ENCODE measurements around the gene BCL11A.

Gene BCL11A

DNA sequence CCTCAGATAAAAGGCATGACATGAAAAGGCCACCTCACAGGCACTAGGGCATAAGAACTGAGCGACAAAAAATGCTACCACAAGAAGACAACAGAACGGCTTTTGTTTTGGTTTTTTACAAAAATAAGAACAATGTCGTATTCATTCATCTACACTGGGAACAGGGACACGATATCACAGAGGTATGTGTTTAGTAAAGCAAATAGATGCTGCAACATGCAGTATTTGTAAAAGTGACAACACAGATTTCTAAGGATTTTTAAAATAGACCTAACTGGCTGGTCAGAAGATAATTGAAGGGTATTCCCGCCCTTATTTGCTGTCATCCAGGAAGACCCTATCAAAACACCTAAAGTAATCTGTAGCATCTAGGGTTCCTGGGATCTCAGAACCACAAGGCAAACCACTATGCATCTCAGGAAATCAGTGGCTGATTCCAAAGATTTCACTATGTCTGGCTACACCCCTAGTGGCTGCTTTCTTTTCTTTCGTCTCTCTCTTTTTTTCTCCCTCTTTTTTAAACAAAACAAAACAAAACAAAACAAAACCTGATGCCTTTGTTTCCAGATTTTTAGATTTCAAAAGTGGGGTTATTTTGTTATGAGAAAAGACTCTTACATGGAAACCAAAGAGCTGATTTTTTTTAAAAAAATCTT lies 97.2 kb downstream of the BCL11A start:
- no peak for DNase-seq

DNA sequence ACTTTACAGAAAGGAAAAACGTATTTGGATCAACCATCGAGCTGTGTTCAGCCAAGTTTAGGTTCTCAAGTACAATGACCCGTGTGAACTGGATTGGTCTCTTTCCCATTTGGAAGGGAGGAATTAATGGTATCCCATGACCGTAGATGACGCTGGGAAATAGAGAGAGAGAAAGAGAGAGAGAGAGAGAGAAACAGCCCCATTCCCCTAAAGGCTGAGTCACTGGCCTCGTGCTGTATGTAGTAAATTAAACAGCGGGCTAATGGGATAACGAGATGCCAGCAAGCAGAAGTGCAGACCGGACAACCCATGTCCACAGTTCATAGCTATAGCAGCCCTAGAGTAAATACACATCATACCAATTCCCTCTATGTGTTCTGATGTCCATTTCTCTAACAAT lies 99.6 kb downstream of the BCL11A start:
- no peak for DNase-seq

DNA sequence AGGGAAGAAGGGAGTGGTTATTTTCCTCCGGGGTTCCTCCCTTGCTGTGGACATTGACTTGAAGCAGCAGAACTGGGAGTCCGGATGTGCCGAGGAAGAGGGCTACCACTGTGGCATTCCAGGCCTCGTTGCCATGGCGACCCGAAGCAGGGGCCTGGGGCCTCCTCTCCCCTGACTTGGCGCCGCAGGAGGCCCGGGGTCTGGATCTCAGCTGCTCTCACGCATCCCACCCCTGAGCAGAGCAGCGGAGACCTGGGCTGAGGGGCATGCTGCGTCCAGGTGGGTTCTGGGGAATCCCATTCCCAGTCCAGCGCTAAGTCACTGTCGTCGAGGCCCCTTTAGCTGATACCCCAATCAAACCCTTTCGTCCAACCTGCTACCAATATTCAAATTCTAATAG lies 100.2 kb downstream of the BCL11A start:
- no peak for DNase-seq

DNA sequence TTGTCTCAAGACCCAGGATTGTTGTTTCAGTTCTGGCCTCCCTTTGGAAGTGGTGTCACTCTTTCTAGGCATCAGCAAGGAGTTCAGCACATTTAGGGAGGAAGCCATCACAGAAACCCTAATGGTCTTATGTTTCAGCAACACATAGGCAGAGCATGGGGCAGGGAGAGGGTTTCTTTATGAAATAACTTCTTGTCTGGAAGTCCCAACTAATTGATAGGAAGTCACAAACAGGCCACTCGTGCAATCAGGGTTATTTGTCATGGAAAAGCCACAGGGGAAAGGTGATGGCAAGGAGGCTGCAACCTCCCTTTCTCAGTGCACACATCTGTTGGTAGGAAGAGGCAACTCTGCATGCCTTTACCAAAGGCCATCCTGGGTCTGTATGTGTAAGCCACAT lies 103.0 kb downstream of the BCL11A start:
- DNase-seq, result no peak

GRCh38 chr2:60447943-60448342 lies 105.5 kb downstream of the BCL11A start:
- no peak for DNase-seq

- no peak for DNase-seq
Measured at GRCh38 chr2:60446413-60447267, 106.8 kb downstream of the BCL11A start.

- no peak for DNase-seq
Measured at GRCh38 chr2:60445684-60446179, 107.7 kb downstream of the BCL11A start.

GRCh38 chr2:60442608-60443007 lies 110.8 kb downstream of the BCL11A start:
- no peak for DNase-seq

DNA sequence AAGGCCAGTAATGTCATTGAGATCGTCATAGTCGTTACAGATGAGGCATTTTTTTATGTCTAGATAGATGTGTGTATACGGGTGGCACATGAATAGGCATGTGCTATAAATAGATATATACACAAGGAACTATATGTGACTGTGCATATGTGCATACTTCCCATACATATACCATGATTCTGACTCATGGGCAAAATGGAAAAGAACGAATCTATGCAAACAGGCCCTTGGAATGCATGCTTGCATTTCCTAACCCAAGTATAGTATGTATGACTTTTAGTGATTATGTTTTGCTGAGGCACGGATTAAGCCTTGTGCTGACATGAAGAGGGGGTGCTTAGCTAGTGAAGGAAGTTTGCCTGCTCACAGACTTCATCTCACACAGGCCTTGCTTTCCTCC lies 111.7 kb downstream of the BCL11A start:
- no peak for DNase-seq

GRCh38 chr2:60440767-60441163 lies 112.7 kb downstream of the BCL11A start:
- no peak for DNase-seq

DNA sequence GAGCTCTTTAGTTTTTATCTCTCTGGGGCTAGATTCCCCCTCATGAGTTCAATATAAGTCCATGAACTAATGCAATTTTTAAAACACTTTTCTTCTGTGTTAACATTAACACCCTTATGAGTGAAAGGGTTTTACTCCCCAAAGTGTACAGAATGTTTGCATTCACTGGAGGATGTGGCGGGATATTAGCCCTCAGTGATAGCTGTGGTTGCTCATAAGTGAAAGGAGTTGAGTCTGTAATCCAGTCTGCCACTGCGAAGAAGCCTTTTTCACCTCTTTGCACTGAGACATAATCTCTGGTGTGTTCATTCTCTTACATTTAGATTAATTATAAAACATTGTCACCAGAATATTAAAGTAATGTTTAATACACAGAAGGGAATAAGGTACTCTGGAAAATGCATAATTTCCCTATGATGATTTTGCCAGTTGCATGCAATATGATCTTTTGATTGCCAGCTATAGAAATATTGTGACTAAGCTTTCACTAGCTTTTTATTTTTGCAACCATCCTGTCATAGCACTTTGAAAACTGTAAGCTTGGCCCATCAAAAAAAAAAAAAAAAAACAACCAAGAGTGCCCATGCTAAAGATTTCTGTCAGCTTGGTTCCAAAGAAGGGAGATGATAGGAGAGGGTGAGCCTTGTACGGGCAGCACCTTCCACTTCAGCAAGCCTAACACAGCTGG lies 113.2 kb downstream of the BCL11A start:
- no peak for DNase-seq

- DNase-seq, result no peak
Measured at GRCh38 chr2:60439219-60439974, 114.1 kb downstream of the BCL11A start.

GRCh38 chr2:60438653-60439052 lies 114.8 kb downstream of the BCL11A start:
- no peak for DNase-seq

DNA sequence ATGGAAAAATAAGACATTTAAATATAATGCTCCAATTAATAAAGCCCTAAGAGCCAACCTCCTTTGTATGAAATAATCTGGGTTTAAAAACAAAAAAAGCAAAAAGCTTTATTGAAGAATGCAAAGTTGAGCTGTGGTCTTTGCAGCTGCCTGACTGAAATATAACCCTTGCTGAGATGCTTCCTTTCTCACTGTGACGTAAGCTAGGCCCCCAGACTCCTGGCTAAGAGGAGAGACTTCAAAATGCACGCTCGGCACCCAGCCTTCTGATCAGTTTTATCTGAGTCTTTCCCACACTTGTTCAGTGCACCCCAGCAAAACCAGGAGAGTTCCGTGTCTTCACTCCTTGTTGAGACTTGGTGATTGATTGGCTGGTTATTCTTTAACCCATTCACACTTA lies 115.3 kb downstream of the BCL11A start:
- no peak for DNase-seq

DNA sequence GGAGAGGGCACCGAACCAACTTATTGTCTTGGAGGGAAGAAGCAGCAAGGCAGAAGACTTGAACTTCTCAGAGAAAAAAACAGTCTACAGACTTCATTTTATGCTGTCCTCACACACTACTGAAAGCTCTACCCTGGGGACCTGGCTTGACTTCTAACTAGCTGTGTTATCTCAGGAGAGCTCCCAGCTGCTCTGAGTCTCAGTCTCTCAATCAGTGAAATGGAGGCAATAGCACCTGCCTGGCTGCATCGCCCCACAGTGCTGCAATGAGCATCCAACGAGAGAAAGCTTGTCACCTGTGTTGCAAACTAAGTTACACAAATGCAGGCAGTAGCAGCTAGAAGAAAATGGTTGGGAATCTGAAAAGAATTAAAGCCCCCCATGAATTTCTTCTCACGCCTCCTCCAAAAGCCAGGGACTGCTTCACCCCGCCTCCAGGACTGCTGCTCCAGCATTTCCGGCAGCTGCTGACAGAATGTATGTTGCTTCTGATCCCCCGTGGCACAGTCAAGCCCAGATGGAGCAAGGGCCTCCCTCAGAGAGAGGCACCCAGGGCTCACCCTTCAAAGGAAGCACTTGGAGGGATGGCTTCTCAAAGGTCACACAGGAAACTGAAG lies 116.3 kb downstream of the BCL11A start:
- no peak for DNase-seq

- no peak for DNase-seq
Measured at GRCh38 chr2:60433018-60433596, 120.3 kb downstream of the BCL11A start.

DNA sequence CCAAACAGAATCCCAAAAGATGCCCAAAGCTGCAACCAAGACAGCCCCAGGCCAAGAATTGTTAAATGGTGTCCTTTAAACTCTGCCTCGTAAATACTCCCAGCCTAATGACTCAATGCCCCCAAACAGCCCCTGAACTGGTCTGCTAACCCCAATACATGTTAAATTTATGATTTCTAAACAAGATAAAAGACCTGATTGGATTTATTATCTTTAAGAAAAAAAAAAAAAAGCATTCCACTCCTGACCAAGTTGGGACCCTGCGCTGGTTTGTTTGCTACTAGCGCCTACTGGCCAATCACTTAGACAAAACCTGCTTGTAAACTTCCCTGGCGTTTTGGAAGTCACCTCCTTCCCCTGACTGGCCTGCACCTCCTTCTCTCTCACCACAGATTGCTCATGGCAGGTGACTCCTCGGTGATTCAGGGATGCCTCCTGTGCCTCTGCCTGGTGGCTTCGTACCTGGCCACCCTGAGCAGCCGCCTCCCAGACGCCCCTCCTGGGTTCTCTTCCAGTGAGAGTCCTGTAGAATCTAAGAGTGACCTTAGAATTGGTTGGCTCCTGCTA lies 121.3 kb downstream of the BCL11A start:
- no peak for DNase-seq

DNA sequence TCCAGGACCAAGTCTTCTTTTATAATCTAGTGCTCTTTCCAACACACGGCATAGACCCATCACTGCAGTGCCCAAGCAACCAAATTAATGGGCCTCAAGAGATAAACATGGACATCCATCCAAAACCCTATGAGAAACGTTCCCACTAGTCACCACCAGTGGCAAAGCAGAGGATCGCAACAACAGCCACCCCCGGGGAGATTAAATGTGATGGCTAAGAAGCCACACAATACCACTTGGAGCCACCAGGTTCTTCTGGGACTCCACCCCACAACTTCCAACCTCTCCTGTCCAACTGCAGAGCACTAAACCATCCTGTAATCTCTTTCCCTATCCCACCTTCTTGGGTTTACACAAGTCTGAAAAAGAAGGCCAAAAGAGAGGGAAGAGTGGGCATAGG lies 123.8 kb downstream of the BCL11A start:
- DNase-seq, result no peak

DNA sequence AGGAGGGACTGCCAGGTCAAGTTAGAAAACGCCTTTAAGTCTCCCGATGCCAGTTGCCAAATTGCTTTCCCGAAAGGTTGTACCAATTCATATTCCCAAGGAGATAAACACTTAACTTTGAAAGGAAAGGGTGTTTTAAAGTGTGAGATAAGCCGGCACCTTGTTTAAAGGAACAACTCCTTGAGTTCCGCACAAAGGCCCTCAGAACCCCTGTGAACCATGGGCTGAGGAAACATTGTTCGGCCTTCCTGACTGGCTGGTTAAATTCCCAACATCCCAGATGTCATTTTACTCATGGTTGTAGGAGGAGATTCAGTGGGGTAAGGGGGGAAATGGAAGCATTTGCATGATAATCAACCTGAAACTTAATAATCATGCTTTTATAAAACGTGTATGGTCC lies 126.6 kb downstream of the BCL11A start:
- no peak for DNase-seq

DNA sequence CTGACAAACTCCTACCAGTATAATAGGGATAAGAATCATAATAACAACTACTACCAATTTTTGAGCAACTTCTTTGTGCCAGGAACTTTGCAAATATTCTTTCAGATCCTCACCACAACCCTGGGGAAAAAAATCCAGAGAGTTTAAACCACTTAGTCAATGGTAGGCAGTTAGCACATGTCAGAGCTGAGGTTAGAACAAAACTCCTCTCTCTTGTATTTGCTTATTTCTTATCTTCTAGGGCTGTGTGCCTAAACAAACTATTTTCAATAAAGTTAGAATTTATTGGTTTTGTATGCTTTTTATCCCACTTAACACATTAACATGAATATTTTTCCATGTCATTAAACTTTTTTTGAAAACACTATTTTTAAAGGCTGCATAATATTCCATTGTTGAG lies 127.1 kb downstream of the BCL11A start:
- DNase-seq, result no peak

DNA sequence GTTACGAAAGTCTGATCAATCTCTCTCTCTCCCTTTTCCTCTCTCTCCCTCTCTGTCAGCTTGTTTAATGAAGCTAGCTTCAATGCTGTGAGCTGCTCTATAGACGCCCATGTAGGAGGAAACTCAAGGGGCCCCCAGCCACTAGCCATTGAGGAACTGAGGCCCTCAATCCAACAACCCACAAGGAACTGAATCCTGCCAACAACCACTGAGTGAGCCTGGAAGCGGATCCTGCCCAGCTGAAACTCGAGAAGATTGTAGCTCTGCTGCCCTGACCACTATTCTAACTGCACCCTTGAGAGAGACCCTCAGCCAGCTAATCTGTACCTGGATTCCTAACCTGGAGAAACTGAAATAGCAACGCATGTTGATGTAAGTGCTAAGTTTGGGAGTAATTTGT lies 129.2 kb downstream of the BCL11A start:
- no peak for DNase-seq

DNA sequence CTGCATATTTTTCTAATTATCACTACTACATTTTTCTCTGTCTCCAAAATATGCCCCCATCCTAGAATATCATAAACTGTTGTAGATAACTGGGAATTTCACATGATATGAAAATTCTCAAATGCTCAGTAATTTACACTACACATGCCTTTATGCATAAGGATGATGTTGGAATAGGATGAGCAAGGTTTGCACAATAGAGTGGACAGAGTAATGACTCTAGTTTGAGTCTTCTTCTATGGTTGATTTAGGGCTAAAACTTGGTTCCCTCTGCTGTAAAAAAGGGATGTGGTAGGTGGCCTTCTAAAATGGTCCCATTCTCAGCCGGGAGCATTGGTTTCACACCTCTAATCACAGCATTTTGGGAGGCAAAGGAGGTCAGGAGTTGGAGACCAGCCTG lies 129.9 kb downstream of the BCL11A start:
- DNase-seq, result no peak

All from NCI-H2081 (cell line).